Osteocyte (in vitro differentiated cells): ENCODE results near the gene USP7. TPM values are rescaled to one million over a fixed set of nuclear protein-coding genes. Genes with fewer than 3 reads are reported as not detected.

Experiments used
- DNase-seq: peaks from one replicate; pipeline ENCODE4 v3.0.0; 2021; ENCODE audit warnings: mixed read lengths; ENCODE audit not compliant: unreplicated experiment; ENCODE audit errors: extremely low spot score
- H3K27ac Mint-ChIP-seq: one replicate; pipeline ENCODE4 v1.8.0; 2021; ENCODE audit warnings: mild to moderate bottlenecking, mixed read lengths; ENCODE audit not compliant: unreplicated experiment
- H3K27me3 Mint-ChIP-seq: one replicate; pipeline ENCODE4 v1.8.0; 2021; ENCODE audit warnings: mixed read lengths; ENCODE audit not compliant: unreplicated experiment
- H3K36me3 Mint-ChIP-seq: one replicate; pipeline ENCODE4 v1.8.0; 2021; ENCODE audit warnings: mixed read lengths; ENCODE audit not compliant: unreplicated experiment
- H3K4me1 Mint-ChIP-seq: one replicate; pipeline ENCODE4 v1.8.0; 2021; ENCODE audit warnings: mixed read lengths; ENCODE audit not compliant: unreplicated experiment
- H3K4me3 Mint-ChIP-seq: one replicate; pipeline ENCODE4 v1.8.0; 2021; ENCODE audit warnings: mild to moderate bottlenecking, moderate library complexity, mixed read lengths; ENCODE audit not compliant: unreplicated experiment
- H3K9me3 Mint-ChIP-seq: one replicate; pipeline ENCODE4 v1.8.0; 2021; ENCODE audit warnings: mixed read lengths; ENCODE audit not compliant: unreplicated experiment
- CTCF ChIP-seq: fragments of 200-600 bp; sonication (generic); IDR thresholded peaks from 2 replicates; pipeline ENCODE4 v1.5.0; 2021; ENCODE audit warnings: antibody characterized with exemption, mild to moderate bottlenecking, moderate library complexity
- total RNA-seq: library from RNA; stranded (reverse); gene quantifications from 2 replicates; pipeline ENCODE4 v1.2.1, GENCODE V29; 2021

The USP7 gene
- total RNA-seq, 1 donor from 2014 or later: 88.2 TPM

- H3K27me3 Mint-ChIP-seq: no peaks in the 10 kb centered on the region
- no peaks in the 10 kb centered on the region for H3K9me3 Mint-ChIP-seq
- DNase-seq: no peak
- H3K4me1 Mint-ChIP-seq: peaks cover 24% of the 10 kb centered on the region
- no peaks in the 10 kb centered on the region for H3K36me3 Mint-ChIP-seq
- no peak for TF ChIP-seq CTCF
- H3K4me3 Mint-ChIP-seq: no peak overlapping the region
- H3K27ac Mint-ChIP-seq: no peak overlapping the region
These were observed 17.9 kb downstream of the USP7 start for GRCh38 chr16:8945626-8946296.

- no peak overlapping the region for H3K27ac Mint-ChIP-seq
- H3K9me3 Mint-ChIP-seq: no peaks in the 10 kb centered on the region
- TF ChIP-seq CTCF: no peak
These were observed 19.5 kb downstream of the USP7 start for GRCh38 chr16:8943966-8944759.

GRCh38 chr16:8943001-8943763 lies 20.5 kb downstream of the USP7 start:
- DNase-seq: no peak
- TF ChIP-seq CTCF: no peak
- H3K4me1 Mint-ChIP-seq: peaks cover 10% of the 10 kb centered on the region
- no peaks in the 10 kb centered on the region for H3K27me3 Mint-ChIP-seq
- no peak overlapping the region for H3K4me3 Mint-ChIP-seq
- H3K9me3 Mint-ChIP-seq: no peaks in the 10 kb centered on the region
- H3K27ac Mint-ChIP-seq: no peak overlapping the region
- H3K36me3 Mint-ChIP-seq: no peaks in the 10 kb centered on the region

More at GRCh38 chr16:8943966-8944759, 19.5 kb downstream of the USP7 start:
- no peaks in the 10 kb centered on the region for H3K27me3 Mint-ChIP-seq
- no peaks in the 10 kb centered on the region for H3K36me3 Mint-ChIP-seq
- no peak for DNase-seq
- no peak overlapping the region for H3K4me3 Mint-ChIP-seq
- peaks cover 10% of the 10 kb centered on the region for H3K4me1 Mint-ChIP-seq

DNA sequence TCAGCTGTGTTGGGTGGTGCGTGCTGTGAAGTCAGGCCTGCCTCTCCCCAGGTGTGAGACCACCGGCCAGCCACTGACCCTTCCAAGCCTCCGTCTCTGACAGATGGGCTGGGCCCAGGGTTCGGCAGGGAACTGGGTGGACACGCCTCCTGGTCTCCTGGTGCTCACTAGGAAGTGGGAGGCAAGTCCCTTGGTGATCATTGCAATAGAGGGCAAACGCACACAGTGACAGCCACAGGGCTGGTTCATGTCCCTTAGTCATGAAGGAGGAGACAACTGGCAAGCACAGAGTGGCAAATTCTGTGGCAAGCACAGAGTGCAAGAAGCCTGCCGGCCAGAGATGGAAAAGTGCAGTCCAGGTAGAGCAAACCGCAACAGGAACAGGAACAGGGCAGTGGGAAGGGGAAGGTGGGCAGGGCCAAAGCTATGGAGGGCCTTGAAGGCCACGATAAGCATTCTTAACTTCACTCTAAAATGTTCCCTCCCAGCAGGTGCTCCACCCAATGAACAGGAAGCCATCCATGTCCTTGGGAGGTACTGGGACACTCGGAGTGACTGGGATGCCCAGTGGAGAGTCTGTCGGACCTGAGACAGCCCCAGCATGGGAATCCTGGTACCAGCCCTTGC lies 21.9 kb downstream of the USP7 start:
- Mint-ChIP-seq H3K27ac (no peak overlapping the region), H3K27me3 (no peaks in the 10 kb centered on the region), H3K4me1 (peaks cover 13% of the 10 kb centered on the region), H3K9me3 (no peaks in the 10 kb centered on the region), H3K36me3 (no peaks in the 10 kb centered on the region), H3K4me3 (no peak overlapping the region)
- TF ChIP-seq CTCF: no peak
- DNase-seq: no peak
